Measurements from ENCODE around the gene MAP2K2. TPM values are rescaled to one million over a fixed set of nuclear protein-coding genes. Genes with fewer than 3 reads are reported as not detected.

The MAP2K2 gene
- total and polyA plus RNA-seq, 7 experiments from 2014 or later: 40.5 to 162 (median 121) TPM

DNA sequence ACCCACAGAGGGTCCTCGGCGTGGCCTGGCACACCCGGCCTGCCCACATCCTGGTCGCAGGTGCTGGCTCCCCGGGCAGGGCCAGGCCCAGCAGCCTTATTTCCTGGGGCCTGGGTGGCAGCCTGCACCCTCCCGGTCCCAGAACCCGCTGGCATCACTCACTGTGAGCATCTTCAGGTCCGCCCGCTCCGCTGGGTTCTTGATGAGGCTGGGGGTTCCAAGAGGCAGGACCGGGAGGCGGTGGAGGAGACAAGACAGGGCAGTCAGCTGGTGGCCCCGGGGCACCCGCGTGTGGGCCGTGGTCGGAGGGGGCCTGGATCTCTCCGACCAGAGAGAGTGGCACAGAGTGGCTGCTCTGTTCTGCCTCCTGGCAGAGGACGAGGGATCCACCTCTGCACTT is 29.6 kb downstream of the MAP2K2 start:
- ATAC-seq (no peak), DNase-seq (no peak)
- no peak overlapping the region for H3K27ac ChIP-seq (ENCODE audit: low read depth, low read length)
- no peaks in the 10 kb centered on the region for H3K27me3 ChIP-seq (ENCODE audit: control insufficient read depth in 2 of 2, insufficient read depth in 2 of 2, low read length in 2 of 2)
- CTCF ChIA-PET: no interaction called here
- no peak overlapping the region for H3K27ac Mint-ChIP-seq
- intact Hi-C loops (cut with micrococcal nuclease): no loop called here
- H3K27me3 Mint-ChIP-seq: no peaks in the 10 kb centered on the region
- no peaks in the 10 kb centered on the region for H3K9me3 ChIP-seq (ENCODE audit: control insufficient read depth in 2 of 3, low read length in 3 of 3)
- no peak overlapping the region for H3K4me3 Mint-ChIP-seq
- H3K4me1 Mint-ChIP-seq: peaks cover 0 to 13% (median 8%) of the 10 kb centered on the region in 7 donors
- peaks cover 0 to 10% (median 0%) of the 10 kb centered on the region in 5 donors for H3K36me3 Mint-ChIP-seq
- H3K36me3 ChIP-seq (ENCODE audit: control insufficient read depth in 2 of 3, insufficient read depth in 3 of 3, low read length in 3 of 3): peaks cover 0 to 38% (median 0%) of the 10 kb centered on the region in 3 experiments
- H3K9me3 Mint-ChIP-seq: no peaks in the 10 kb centered on the region
- H3K4me3 ChIP-seq (ENCODE audit: low read length): no peak overlapping the region
- POLR2A ChIA-PET: interaction anchor here (1.1 to 1.2 kb wide), 2 partner anchors 10 to 44 kb away, joined by 3 to 4 read pairs; no protein-coding TSS in a partner anchor
- H3K4me1 ChIP-seq (ENCODE audit: control insufficient read depth in 2 of 2, insufficient read depth in 2 of 2, low read length in 2 of 2): peaks cover 4 to 7% of the 10 kb centered on the region in 2 donors

DNA sequence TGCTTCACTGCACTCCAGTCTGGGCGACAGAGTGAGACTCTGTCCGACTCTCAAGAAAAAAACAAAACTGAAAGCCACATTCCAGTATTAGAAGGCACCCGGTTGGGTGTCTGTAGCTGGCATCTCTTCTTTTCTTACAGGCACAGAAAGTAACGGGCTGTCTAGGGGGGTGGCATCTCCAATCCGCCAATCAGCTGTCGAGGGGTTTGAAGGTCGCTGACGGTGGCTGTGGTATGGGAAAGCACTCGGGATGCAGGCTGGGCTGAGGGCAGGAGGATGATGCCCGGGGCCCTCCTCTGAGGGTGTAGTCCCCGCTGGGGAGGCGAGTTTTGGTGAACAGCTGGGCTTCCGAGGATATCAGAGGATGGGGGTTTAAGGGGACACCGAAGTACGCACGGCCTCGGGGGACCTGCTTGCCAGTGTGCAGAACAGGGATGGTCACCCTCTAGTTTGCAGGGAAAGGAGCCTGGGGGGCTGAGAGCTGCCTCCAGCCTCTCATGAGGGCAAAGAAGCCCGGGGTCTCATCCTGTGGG is 30.2 kb downstream of the MAP2K2 start:
- Histone ChIP-seq H3K27me3 (ENCODE audit: control insufficient read depth in 2 of 2, insufficient read depth in 2 of 2, low read length in 2 of 2) (no peaks in the 10 kb centered on the region), H3K4me3 (ENCODE audit: low read length) (no peak overlapping the region), H3K4me1 (ENCODE audit: control insufficient read depth in 2 of 2, insufficient read depth in 2 of 2, low read length in 2 of 2) (peaks cover 10 to 12% of the 10 kb centered on the region in 2 donors), H3K9me3 (ENCODE audit: control insufficient read depth in 2 of 3, low read length in 3 of 3) (no peaks in the 10 kb centered on the region), H3K36me3 (ENCODE audit: control insufficient read depth in 2 of 3, insufficient read depth in 3 of 3, low read length in 3 of 3) (peaks cover 0 to 32% (median 0%) of the 10 kb centered on the region in 3 experiments), H3K27ac (ENCODE audit: low read depth, low read length) (no peak overlapping the region)
- peaks cover 5 to 19% (median 13%) of the 10 kb centered on the region in 7 donors for H3K4me1 Mint-ChIP-seq
- peaks cover 0 to 10% (median 0%) of the 10 kb centered on the region in 5 donors for H3K36me3 Mint-ChIP-seq
- ATAC-seq: no peak
- intact Hi-C loops (cut with micrococcal nuclease): no loop called here
- H3K9me3 Mint-ChIP-seq: no peaks in the 10 kb centered on the region
- ChIA-PET POLR2A (interaction anchor here (0.6 to 1.1 kb wide), 4 partner anchors 8 to 1148 kb away, joined by 3 read pairs; no protein-coding TSS in a partner anchor), CTCF (no interaction called here)
- no peak overlapping the region for H3K4me3 Mint-ChIP-seq
- no peak for DNase-seq
- H3K27me3 Mint-ChIP-seq: no peaks in the 10 kb centered on the region
- H3K27ac Mint-ChIP-seq: peak overlapping the region in 6 of 9 donors; percentile 17 to 80 (median 36)

DNA sequence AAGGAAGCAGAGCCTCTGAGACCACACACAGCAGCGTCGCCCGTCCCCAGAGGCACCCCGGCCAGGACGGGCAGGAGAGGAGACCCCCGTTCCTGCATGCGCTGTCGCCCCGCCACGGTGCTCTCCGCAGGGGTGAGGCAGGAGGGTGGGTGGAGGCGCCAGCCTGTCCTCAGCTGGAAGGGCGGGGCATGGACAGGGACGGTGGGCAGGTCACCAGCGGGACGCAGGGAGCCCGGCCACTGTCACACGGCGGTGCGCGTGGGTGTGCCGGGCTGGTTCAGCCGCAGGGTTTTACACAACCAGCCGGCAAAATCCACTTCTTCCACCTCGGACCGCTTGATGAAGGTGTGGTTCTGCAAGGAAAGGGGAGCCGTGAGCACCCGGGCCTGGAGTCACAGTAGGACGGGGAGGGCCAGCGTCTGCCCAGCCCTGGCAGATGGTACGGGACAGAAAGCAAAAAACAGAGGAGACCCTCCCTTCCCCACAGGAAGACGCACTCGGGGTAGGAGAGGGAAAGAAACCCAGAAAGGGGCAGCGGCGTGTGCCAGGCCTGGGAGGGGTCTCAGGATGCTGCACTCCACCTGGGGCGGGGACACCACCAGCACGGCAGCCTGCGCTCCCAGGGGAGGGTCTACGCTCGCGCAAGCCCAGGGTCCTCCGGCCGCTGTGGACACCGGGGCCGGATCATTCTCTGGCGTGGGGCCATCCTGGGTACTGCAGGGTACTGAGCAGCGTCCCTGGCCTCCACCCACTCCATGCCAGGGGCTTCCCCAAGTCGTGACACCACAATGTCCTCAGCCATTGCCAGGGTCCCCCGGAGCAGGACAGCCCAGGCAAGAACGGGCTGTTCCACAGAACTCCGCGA is 33.3 kb downstream of the MAP2K2 start:
- peaks cover 23 to 46% (median 41%) of the 10 kb centered on the region in 7 donors for H3K4me1 Mint-ChIP-seq
- H3K4me3 Mint-ChIP-seq: peak overlapping the region in 3 of 10 donors; percentile 77 to 83 (median 82)
- DNase-seq (no peak), ATAC-seq (no peak)
- no peak overlapping the region for H3K4me3 ChIP-seq (ENCODE audit: low read length)
- peaks cover 40 to 41% of the 10 kb centered on the region in 2 donors for H3K4me1 ChIP-seq (ENCODE audit: control insufficient read depth in 2 of 2, insufficient read depth in 2 of 2, low read length in 2 of 2)
- peaks cover 0 to 15% (median 0%) of the 10 kb centered on the region in 3 experiments for H3K36me3 ChIP-seq (ENCODE audit: control insufficient read depth in 2 of 3, insufficient read depth in 3 of 3, low read length in 3 of 3)
- H3K27me3 Mint-ChIP-seq: no peaks in the 10 kb centered on the region
- no peaks in the 10 kb centered on the region for H3K27me3 ChIP-seq (ENCODE audit: control insufficient read depth in 2 of 2, insufficient read depth in 2 of 2, low read length in 2 of 2)
- ChIA-PET POLR2A (interaction anchor here (0.7 to 4.2 kb wide), 4 partner anchors 14 to 1310 kb away, joined by 3 to 40 read pairs (median 7); partner anchors contain the start of gene ZBTB7A), CTCF (interaction anchor here (1.6 kb wide), 2 partner anchors 13 to 24 kb away, joined by 5 to 7 read pairs; no protein-coding TSS in a partner anchor)
- no peaks in the 10 kb centered on the region for H3K9me3 ChIP-seq (ENCODE audit: control insufficient read depth in 2 of 3, low read length in 3 of 3)
- peak overlapping the region in 8 of 9 donors; percentile 36 to 97 (median 92) for H3K27ac Mint-ChIP-seq
- intact Hi-C loops (cut with micrococcal nuclease): no loop called here
- H3K36me3 Mint-ChIP-seq: peaks cover 0 to 8% (median 0%) of the 10 kb centered on the region in 5 donors
- H3K27ac ChIP-seq (ENCODE audit: low read depth, low read length): peak overlapping the region; percentile 67
- no peaks in the 10 kb centered on the region for H3K9me3 Mint-ChIP-seq

DNA sequence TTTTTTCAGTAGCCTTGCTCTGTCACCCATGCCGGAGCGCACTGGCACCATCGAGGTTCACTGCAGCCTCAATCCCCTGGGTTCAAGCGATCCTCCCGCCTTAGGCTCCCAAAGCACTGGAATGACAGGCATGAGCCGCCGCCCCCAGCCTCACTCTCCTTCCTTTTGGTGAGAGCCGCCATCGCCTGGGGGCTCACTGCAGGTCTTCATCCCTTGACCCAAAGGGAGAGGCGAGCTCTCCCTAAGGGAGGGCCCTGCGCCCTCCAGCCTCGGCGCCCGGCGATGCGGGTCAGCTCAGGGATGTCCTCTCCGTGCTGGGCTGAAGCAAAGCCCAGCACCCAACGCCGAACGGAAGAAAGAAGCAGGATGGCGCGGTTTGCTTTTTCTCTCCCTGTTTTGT is 34.0 kb downstream of the MAP2K2 start:
- H3K4me3 Mint-ChIP-seq: peak overlapping the region in 6 of 10 donors; percentile 76 to 83 (median 78)
- H3K27me3 Mint-ChIP-seq: no peaks in the 10 kb centered on the region
- CTCF ChIA-PET: interaction anchor here (1.4 to 1.6 kb wide), 3 partner anchors 13 to 25 kb away, joined by 4 to 7 read pairs (median 5); no protein-coding TSS in a partner anchor
- no peaks in the 10 kb centered on the region for H3K9me3 Mint-ChIP-seq
- H3K27me3 ChIP-seq (ENCODE audit: control insufficient read depth in 2 of 2, insufficient read depth in 2 of 2, low read length in 2 of 2): no peaks in the 10 kb centered on the region
- H3K4me3 ChIP-seq (ENCODE audit: low read length): no peak overlapping the region
- H3K27ac ChIP-seq (ENCODE audit: low read depth, low read length): peak overlapping the region; percentile 67
- no peak for DNase-seq
- no peak for ATAC-seq
- peaks cover 23 to 48% (median 43%) of the 10 kb centered on the region in 7 donors for H3K4me1 Mint-ChIP-seq
- intact Hi-C loops (cut with micrococcal nuclease): loop anchor here (1.0 to 2.0 kb wide), 6 partner anchors 14 to 34 kb away; partner anchors contain the start of genes ZBTB7A (in 2 of the 2) and MAP2K2 (in 1 of the 2)
- H3K36me3 ChIP-seq (ENCODE audit: control insufficient read depth in 2 of 3, insufficient read depth in 3 of 3, low read length in 3 of 3): peaks cover 0 to 11% (median 0%) of the 10 kb centered on the region in 3 experiments
- peak overlapping the region; percentile 36 to 97 (median 92) for H3K27ac Mint-ChIP-seq
- H3K4me1 ChIP-seq (ENCODE audit: control insufficient read depth in 2 of 2, insufficient read depth in 2 of 2, low read length in 2 of 2): peaks cover 41% of the 10 kb centered on the region in 2 donors
- peaks cover 0 to 8% (median 0%) of the 10 kb centered on the region in 5 donors for H3K36me3 Mint-ChIP-seq
- POLR2A ChIA-PET: interaction anchor here (0.9 to 4.2 kb wide), 5 partner anchors 15 to 27 kb away, joined by 3 to 40 read pairs (median 5); partner anchors contain the start of gene ZBTB7A
- H3K9me3 ChIP-seq (ENCODE audit: control insufficient read depth in 2 of 3, low read length in 3 of 3): no peaks in the 10 kb centered on the region

DNA sequence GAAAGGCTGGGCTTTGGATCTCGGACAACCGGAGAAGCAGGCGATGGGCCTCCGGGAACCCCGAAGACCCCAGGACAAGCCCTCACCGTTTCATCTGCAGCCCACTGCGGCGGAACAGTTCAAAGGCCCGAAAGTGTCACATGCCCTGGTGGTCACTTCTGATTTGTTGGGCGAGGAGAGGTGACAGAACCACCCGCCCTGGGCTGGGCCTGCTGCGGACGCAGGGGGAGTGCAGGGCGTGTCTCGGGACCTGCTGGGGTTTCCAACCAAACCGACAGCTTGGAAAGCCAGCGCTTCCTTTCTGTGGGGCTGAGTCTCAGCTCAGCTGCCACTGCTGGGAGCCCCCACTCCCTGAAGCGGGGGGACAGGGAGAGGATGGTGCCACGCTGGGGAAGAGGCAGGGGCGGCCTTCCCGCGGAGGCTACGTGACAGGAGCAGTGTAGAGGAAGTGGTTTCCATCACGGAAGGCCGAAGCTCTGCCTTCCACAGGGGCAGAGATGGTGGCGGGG is 34.5 kb downstream of the MAP2K2 start:
- peaks cover 0 to 8% (median 0%) of the 10 kb centered on the region in 5 donors for H3K36me3 Mint-ChIP-seq
- H3K4me3 ChIP-seq (ENCODE audit: low read length): peak overlapping the region; percentile 27
- no peaks in the 10 kb centered on the region for H3K27me3 ChIP-seq (ENCODE audit: control insufficient read depth in 2 of 2, insufficient read depth in 2 of 2, low read length in 2 of 2)
- intact Hi-C loops (cut with micrococcal nuclease): loop anchor here (1.0 to 2.0 kb wide), 6 partner anchors 15 to 35 kb away; partner anchors contain the start of genes ZBTB7A (in 2 of the 2) and MAP2K2 (in 1 of the 2)
- H3K27ac ChIP-seq (ENCODE audit: low read depth, low read length): peak overlapping the region; percentile 67
- CTCF ChIA-PET: interaction anchor here (0.7 to 1.6 kb wide), 6 partner anchors 12 to 102 kb away, joined by 3 to 7 read pairs (median 4); no protein-coding TSS in a partner anchor
- H3K9me3 Mint-ChIP-seq: no peaks in the 10 kb centered on the region
- peak overlapping the region; percentile 82 to 97 (median 94) for H3K27ac Mint-ChIP-seq
- H3K27me3 Mint-ChIP-seq: no peaks in the 10 kb centered on the region
- no peaks in the 10 kb centered on the region for H3K9me3 ChIP-seq (ENCODE audit: control insufficient read depth in 2 of 3, low read length in 3 of 3)
- DNase-seq (peak in 7 of 9 donors; percentile 16 to 69 (median 26)), ATAC-seq (peak; percentile 79)
- H3K36me3 ChIP-seq (ENCODE audit: control insufficient read depth in 2 of 3, insufficient read depth in 3 of 3, low read length in 3 of 3): peaks cover 0 to 6% (median 0%) of the 10 kb centered on the region in 3 experiments
- POLR2A ChIA-PET: interaction anchor here (0.7 to 4.2 kb wide), 9 partner anchors 9 to 100 kb away, joined by 3 to 40 read pairs (median 4); partner anchors contain the start of genes PIAS4 and ZBTB7A
- H3K4me1 ChIP-seq (ENCODE audit: control insufficient read depth in 2 of 2, insufficient read depth in 2 of 2, low read length in 2 of 2): peaks cover 46% of the 10 kb centered on the region in 2 donors
- peak overlapping the region; percentile 76 to 83 (median 79) for H3K4me3 Mint-ChIP-seq
- peaks cover 23 to 53% (median 47%) of the 10 kb centered on the region in 7 donors for H3K4me1 Mint-ChIP-seq
